Fibroblast of lung (primary cell): ENCODE results near the gene LRRC8C. TPM values are rescaled to one million over a fixed set of nuclear protein-coding genes. Genes with fewer than 3 reads are reported as not detected.

ENCODE experiments used
- DNase-seq, 2 donors: peaks; one replicate each; pipeline versions ENCODE4 v3.0.0 to v3.0.0-alpha.2; 2010; ENCODE audit warnings: low read depth in 2 of 2
- H2AFZ ChIP-seq: 2 replicates; pipeline ENCODE4 v1.5.1; 2012; ENCODE audit warnings: low read length, control low read depth, inconsistent platforms
- H3K27ac ChIP-seq: 2 replicates; pipeline ENCODE4 v1.5.1; 2011; ENCODE audit warnings: low read length, control low read depth; ENCODE audit not compliant: insufficient read depth
- H3K27me3 ChIP-seq: 2 replicates; pipeline ENCODE4 v1.5.1; 2011; ENCODE audit warnings: mild to moderate bottlenecking, low read length; ENCODE audit not compliant: control insufficient read depth, insufficient read depth
- H3K36me3 ChIP-seq: 2 replicates; pipeline ENCODE4 v1.5.1; 2011; ENCODE audit warnings: low read length; ENCODE audit not compliant: control insufficient read depth, insufficient read depth
- H3K4me1 ChIP-seq: 2 replicates; pipeline ENCODE4 v1.5.1; 2011; ENCODE audit warnings: low read length; ENCODE audit not compliant: control insufficient read depth, insufficient read depth; ENCODE audit errors: extremely low read depth
- H3K4me2 ChIP-seq: 2 replicates; pipeline ENCODE4 v1.5.1; 2011; ENCODE audit warnings: low read length, control low read depth; ENCODE audit not compliant: insufficient read depth; ENCODE audit errors: extremely low read depth
- H3K4me3 ChIP-seq, 4 experiments: fragments of 200-600 bp in 1 of 4; sonication (generic) in 1 of 4; replicated peaks in 1 of 4; 2 replicates each; pipeline ENCODE4 v1.5.1; 2011 to 2016; ENCODE audit warnings: low read length in 4 of 4, low read depth in 3 of 4, mild to moderate bottlenecking in 3 of 4, control low read depth in 2 of 4, inconsistent platforms in 1 of 4, mixed read lengths in 1 of 4; ENCODE audit not compliant: insufficient read depth in 1 of 4; ENCODE audit errors: control extremely low read depth in 1 of 4
- H3K79me2 ChIP-seq: 2 replicates; pipeline ENCODE4 v1.5.1; 2012; ENCODE audit warnings: mild to moderate bottlenecking, low read length, inconsistent platforms; ENCODE audit not compliant: control insufficient read depth, insufficient read depth
- H3K9ac ChIP-seq: 2 replicates; pipeline ENCODE4 v1.5.1; 2011; ENCODE audit warnings: mild to moderate bottlenecking, low read length, control low read depth; ENCODE audit not compliant: insufficient read depth
- H3K9me3 ChIP-seq: 2 replicates; pipeline ENCODE4 v1.5.1; 2012; ENCODE audit warnings: low read depth, low read length; ENCODE audit not compliant: control insufficient read depth, insufficient read depth
- H4K20me1 ChIP-seq: 2 replicates; pipeline ENCODE4 v1.5.1; 2011; ENCODE audit warnings: low read length; ENCODE audit not compliant: control insufficient read depth, insufficient read depth; ENCODE audit errors: extremely low read depth
- EZH2 ChIP-seq: IDR thresholded peaks from 2 replicates; pipeline ENCODE4 v1.5.1; 2012; ENCODE audit warnings: low read length, control low read depth, mild to moderate bottlenecking; ENCODE audit errors: missing control alignments
- polyA plus RNA-seq, 2 donors: library from polyadenylated mRNA; depleted of rRNA in 1 of 2; stranded (reverse) in 1 of 2; unstranded in 1 of 2; fragments of >200 nt; gene quantifications; 2 replicates each; pipeline ENCODE4 v1.2.1, GENCODE V29; 2011 to 2012; ENCODE audit warnings: missing spikeins in 1 of 2
- total RNA-seq: library from RNA; depleted of rRNA; stranded (reverse); fragments of >200 nt; gene quantifications from 2 replicates; pipeline ENCODE4 v1.2.1, GENCODE V29; 2014
- TF ChIP-seq, protein P1 (sequence below), 2 donors: IDR thresholded peaks in 1 of 2; conservative IDR thresholded peaks in 1 of 2; 1 replicate in 1 of 2; 2 replicates in 1 of 2; pipeline ENCODE4 v1.5.1; 2011 to 2012; ENCODE audit warnings: low read length in 2 of 2, control low read depth in 1 of 2, inconsistent platforms in 1 of 2, low read depth in 1 of 2, mild to moderate bottlenecking in 1 of 2

Gene LRRC8C
- total and polyA plus RNA-seq, 2 donors (not counting 1 experiment from before 2014, with no cell fraction given), result 5.4 to 13.2 TPM

DNA sequence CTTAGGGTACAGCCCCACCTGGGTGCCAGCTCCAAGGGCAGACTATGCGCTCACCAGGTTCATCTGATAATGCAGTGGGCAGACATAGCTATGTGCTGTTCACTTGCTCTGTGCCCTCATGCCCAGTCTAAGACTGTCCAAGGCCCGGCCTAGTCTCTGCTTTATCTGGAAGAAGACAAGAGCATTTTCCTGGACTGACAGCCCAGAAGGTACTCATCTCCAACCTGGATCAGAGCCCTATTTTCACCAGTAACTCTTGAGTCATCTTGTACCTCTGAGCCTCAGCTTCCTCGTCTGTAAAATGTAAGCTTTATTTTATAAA lies 28.5 kb upstream of the LRRC8C start:
- no peak for DNase-seq
- Histone ChIP-seq H3K36me3 (no peaks in the 10 kb centered on the region), H3K4me1 (peaks cover 11% of the 10 kb centered on the region), H3K27ac (no peak overlapping the region), H4K20me1 (no peaks in the 10 kb centered on the region), H3K4me3 (no peak overlapping the region), H3K4me2 (no peak overlapping the region), H2AFZ (no peak overlapping the region), H3K79me2 (no peaks in the 10 kb centered on the region), H3K9me3 (no peaks in the 10 kb centered on the region), H3K27me3 (no peaks in the 10 kb centered on the region), H3K9ac (no peak overlapping the region)
- TF ChIP-seq, protein P1, sequence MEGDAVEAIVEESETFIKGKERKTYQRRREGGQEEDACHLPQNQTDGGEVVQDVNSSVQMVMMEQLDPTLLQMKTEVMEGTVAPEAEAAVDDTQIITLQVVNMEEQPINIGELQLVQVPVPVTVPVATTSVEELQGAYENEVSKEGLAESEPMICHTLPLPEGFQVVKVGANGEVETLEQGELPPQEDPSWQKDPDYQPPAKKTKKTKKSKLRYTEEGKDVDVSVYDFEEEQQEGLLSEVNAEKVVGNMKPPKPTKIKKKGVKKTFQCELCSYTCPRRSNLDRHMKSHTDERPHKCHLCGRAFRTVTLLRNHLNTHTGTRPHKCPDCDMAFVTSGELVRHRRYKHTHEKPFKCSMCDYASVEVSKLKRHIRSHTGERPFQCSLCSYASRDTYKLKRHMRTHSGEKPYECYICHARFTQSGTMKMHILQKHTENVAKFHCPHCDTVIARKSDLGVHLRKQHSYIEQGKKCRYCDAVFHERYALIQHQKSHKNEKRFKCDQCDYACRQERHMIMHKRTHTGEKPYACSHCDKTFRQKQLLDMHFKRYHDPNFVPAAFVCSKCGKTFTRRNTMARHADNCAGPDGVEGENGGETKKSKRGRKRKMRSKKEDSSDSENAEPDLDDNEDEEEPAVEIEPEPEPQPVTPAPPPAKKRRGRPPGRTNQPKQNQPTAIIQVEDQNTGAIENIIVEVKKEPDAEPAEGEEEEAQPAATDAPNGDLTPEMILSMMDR (conservative IDR thresholded peaks at IDR 0.05 in 1 of 2, IDR thresholded peaks at IDR 0.05 in 1 of 2; ENCODE audit: low read depth in 1 of 2, low read length in 2 of 2), result no peak
- no peak for TF ChIP-seq EZH2

DNA sequence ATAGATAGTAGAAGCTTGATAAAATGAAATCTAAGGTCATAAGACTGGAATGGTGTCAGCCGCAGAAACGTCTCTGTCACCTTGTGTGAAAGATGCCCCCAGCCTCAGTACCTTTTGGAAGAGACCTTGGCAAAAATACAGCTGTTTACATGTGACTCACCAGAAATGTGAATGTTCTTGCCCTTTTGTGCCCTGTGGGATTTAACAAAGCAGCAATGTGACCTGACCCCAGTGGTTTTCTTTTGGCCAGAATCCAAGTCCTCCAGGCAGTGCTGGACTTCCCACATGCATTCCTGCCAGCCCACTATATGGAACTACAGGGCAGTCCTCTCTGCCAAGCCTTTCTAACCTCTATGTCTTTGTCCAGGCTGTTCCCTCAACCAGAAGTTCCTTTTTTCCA lies 27.2 kb upstream of the LRRC8C start:
- Histone ChIP-seq H2AFZ (no peak overlapping the region), H3K36me3 (no peaks in the 10 kb centered on the region), H4K20me1 (no peaks in the 10 kb centered on the region), H3K9ac (no peak overlapping the region), H3K27ac (no peak overlapping the region), H3K4me2 (no peak overlapping the region), H3K4me3 (no peak overlapping the region), H3K9me3 (no peaks in the 10 kb centered on the region), H3K27me3 (no peaks in the 10 kb centered on the region), H3K79me2 (no peaks in the 10 kb centered on the region), H3K4me1 (peaks cover 11% of the 10 kb centered on the region)
- TF ChIP-seq EZH2, result no peak
- TF ChIP-seq, protein P1 (conservative IDR thresholded peaks at IDR 0.05 in 1 of 2, IDR thresholded peaks at IDR 0.05 in 1 of 2; ENCODE audit: low read depth in 1 of 2, low read length in 2 of 2), result no peak
- DNase-seq, result peak; percentile 72 to 90

DNA sequence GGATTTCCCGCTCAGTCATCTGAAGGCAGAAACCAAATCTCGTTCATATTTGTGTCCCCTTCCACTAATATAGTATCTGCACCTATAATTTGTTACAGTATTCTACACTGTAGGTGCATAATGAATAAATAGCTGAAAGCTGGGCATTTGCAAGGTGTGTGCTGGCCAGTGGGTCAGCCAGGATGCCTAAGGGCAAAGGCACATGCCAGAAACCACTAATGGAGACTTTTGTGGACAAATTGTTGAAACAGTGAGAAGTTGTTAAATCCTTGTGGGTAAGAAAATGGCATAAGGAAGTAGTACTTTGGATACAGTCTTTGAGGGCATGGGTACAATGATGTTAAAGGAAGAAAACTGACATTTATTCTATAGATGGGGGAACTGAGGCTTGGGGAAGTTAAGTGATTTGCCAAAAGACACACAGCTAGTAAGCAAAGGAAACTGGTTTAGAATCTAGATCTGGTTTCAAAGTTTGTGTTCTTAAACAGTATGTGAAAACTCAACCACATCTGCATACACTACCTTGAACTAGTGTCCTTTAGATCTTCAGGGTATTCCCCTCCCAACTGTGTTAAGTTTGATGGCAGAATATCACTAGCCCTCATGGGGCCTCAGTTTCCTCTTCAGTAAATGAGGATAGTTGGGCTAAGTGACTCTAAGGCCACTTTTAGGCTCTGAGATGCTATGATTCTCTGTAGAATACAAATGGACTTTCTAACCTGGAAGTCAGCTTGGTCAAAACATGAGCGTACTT lies 26.5 kb upstream of the LRRC8C start:
- Histone ChIP-seq H4K20me1 (no peaks in the 10 kb centered on the region), H3K79me2 (no peaks in the 10 kb centered on the region), H3K4me3 (no peak overlapping the region), H3K4me2 (no peak overlapping the region), H3K4me1 (peaks cover 11% of the 10 kb centered on the region), H3K27me3 (no peaks in the 10 kb centered on the region), H3K9ac (no peak overlapping the region), H3K36me3 (no peaks in the 10 kb centered on the region), H2AFZ (no peak overlapping the region), H3K9me3 (no peaks in the 10 kb centered on the region), H3K27ac (no peak overlapping the region)
- no peak for DNase-seq
- TF ChIP-seq, protein P1 (conservative IDR thresholded peaks at IDR 0.05 in 1 of 2, IDR thresholded peaks at IDR 0.05 in 1 of 2; ENCODE audit: low read depth in 1 of 2, low read length in 2 of 2), result no peak
- TF ChIP-seq EZH2, result no peak
